Lower lobe of right lung (tissue), 2 donors: Measurements from ENCODE around the gene KIF19. TPM values are rescaled to one million over a fixed set of nuclear protein-coding genes. Genes with fewer than 3 reads are reported as not detected.
A peak's percentile ranks its signal among the peaks of the same experiment; 100 is the strongest.

Experiments used
- ATAC-seq, 2 donors: fragments of 200-7000 bp; cut with Tn5 transposase; one replicate each; pipeline ENCODE4 v1.9.1; 2020 to 2022; ENCODE audit warnings: mild to moderate bottlenecking in 2 of 2, moderate library complexity in 2 of 2
- DNase-seq: peaks from one replicate; pipeline ENCODE4 v3.0.0-alpha.2; 2020
- H3K27ac ChIP-seq: fragments of 200-600 bp; one replicate; pipeline ENCODE4 v1.8.0; 2022
- H3K27me3 ChIP-seq: fragments of 200-600 bp; one replicate; pipeline ENCODE4 v1.8.0; 2022; ENCODE audit warnings: low read depth
- H3K36me3 ChIP-seq: fragments of 200-600 bp; one replicate; pipeline ENCODE4 v1.8.0; 2022; ENCODE audit warnings: mild to moderate bottlenecking
- H3K4me1 ChIP-seq: fragments of 200-600 bp; one replicate; pipeline ENCODE4 v1.8.0; 2022
- H3K4me3 ChIP-seq: fragments of 200-600 bp; one replicate; pipeline ENCODE4 v1.8.0; 2022; ENCODE audit warnings: mild to moderate bottlenecking
- H3K9me3 ChIP-seq: fragments of 200-600 bp; one replicate; pipeline ENCODE4 v1.8.0; 2022
- CTCF ChIP-seq: fragments of 200-600 bp; IDR thresholded peaks from one replicate; pipeline ENCODE4 v1.8.0; 2022; ENCODE audit warnings: antibody characterized with exemption, mild to moderate bottlenecking
- intact Hi-C: fragments of 100-400 bp; cut with DNase I; formaldehyde crosslinking; loops from one replicate; pipeline ENCODE4 v1.11.0; 2022
- total RNA-seq: library from RNA; stranded (reverse); fragmentation: NEBNext Ultra II Directional; extraction: Animal tissue kit (Norgen Biotek cat#: 25700); gene quantifications from one replicate; pipeline ENCODE4 v1.2.1, GENCODE V29; 2021
- donor health status: DM: no; HTN: yes; CAD: no; lungs with severe emphysema.

KIF19 gene
- total RNA-seq, 1 donor from 2014 or later: 3.6 TPM

DNA sequence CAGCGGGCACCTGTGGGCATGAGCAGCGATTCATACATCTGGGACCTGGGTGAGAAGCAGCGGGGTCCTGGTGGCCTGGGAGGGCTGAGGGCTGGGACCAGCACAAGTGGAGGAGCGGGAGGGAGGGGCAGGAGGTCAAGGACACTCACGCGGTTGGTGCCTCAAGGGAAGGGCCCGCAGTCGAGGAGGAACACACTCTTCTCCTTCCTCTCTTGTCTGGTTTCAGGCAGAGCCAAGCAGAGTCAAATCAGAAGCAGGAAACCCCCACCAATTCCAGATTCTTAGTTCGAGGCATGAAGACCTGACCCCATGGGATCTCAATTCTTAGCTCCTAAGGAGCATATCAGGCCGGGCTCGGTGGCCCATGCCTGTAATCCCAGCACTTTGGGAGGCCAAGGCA, 36.3 kb upstream of the KIF19 start:
- no peaks in the 10 kb centered on the region for H3K4me1 ChIP-seq
- TF ChIP-seq CTCF: no peak
- intact Hi-C loops: no loop called here
- H3K9me3 ChIP-seq: no peaks in the 10 kb centered on the region
- no peak overlapping the region for H3K4me3 ChIP-seq
- ATAC-seq: no peak
- H3K27me3 ChIP-seq: no peaks in the 10 kb centered on the region
- no peak for DNase-seq
- H3K36me3 ChIP-seq: no peaks in the 10 kb centered on the region
- H3K27ac ChIP-seq: no peak overlapping the region

GRCh38 chr17:74290340-74290739, 35.7 kb upstream of the KIF19 start:
- intact Hi-C loops: no loop called here
- Histone ChIP-seq H3K36me3 (no peaks in the 10 kb centered on the region), H3K4me1 (no peaks in the 10 kb centered on the region), H3K27me3 (no peaks in the 10 kb centered on the region), H3K27ac (no peak overlapping the region), H3K9me3 (no peaks in the 10 kb centered on the region), H3K4me3 (no peak overlapping the region)
- no peak for TF ChIP-seq CTCF
- ATAC-seq: no peak
- no peak for DNase-seq

- peaks cover 4% of the 10 kb centered on the region for H3K4me1 ChIP-seq
- no peaks in the 10 kb centered on the region for H3K27me3 ChIP-seq
- no peak overlapping the region for H3K27ac ChIP-seq
- DNase-seq (no peak), ATAC-seq (no peak)
- H3K9me3 ChIP-seq: no peaks in the 10 kb centered on the region
- H3K4me3 ChIP-seq: no peak overlapping the region
- TF ChIP-seq CTCF: no peak
- intact Hi-C loops: no loop called here
- no peaks in the 10 kb centered on the region for H3K36me3 ChIP-seq
These were observed 33.5 kb upstream of the KIF19 start for GRCh38 chr17:74292495-74292894.

GRCh38 chr17:74295625-74296547, 30.1 kb upstream of the KIF19 start:
- DNase-seq: no peak
- TF ChIP-seq CTCF: no peak
- no peaks in the 10 kb centered on the region for H3K36me3 ChIP-seq
- intact Hi-C loops: no loop called here
- no peaks in the 10 kb centered on the region for H3K27me3 ChIP-seq
- ATAC-seq: peak; percentile 68 to 71
- no peak overlapping the region for H3K4me3 ChIP-seq
- peaks cover 4% of the 10 kb centered on the region for H3K4me1 ChIP-seq
- no peak overlapping the region for H3K27ac ChIP-seq
- no peaks in the 10 kb centered on the region for H3K9me3 ChIP-seq

GRCh38 chr17:74296548-74296936, 29.5 kb upstream of the KIF19 start:
- DNase-seq (peak; percentile 60), ATAC-seq (peak; percentile 70 to 76)
- Histone ChIP-seq H3K4me1 (peaks cover 4% of the 10 kb centered on the region), H3K27me3 (no peaks in the 10 kb centered on the region), H3K4me3 (no peak overlapping the region), H3K27ac (no peak overlapping the region), H3K9me3 (no peaks in the 10 kb centered on the region), H3K36me3 (no peaks in the 10 kb centered on the region)
- intact Hi-C loops: no loop called here
- TF ChIP-seq CTCF: peak; percentile 54
